SH-SY5Y (cell line): ENCODE measurements around the gene NRIP3.

ENCODE experiments used
- GATA2 ChIP-seq: IDR thresholded peaks from 2 replicates; pipeline ENCODE4 v1.6.1; 2011; ENCODE audit warnings: mild to moderate bottlenecking, low read depth, low read length
- GATA3 ChIP-seq: IDR thresholded peaks from 2 replicates; pipeline ENCODE4 v1.6.1; 2011; ENCODE audit warnings: low read depth, mild to moderate bottlenecking, low read length, moderate library complexity

Gene NRIP3

GRCh38 chr11:9028581-9028980, 24.8 kb upstream of the NRIP3 start:
- no peak for TF ChIP-seq GATA2
- no peak for TF ChIP-seq GATA3

DNA sequence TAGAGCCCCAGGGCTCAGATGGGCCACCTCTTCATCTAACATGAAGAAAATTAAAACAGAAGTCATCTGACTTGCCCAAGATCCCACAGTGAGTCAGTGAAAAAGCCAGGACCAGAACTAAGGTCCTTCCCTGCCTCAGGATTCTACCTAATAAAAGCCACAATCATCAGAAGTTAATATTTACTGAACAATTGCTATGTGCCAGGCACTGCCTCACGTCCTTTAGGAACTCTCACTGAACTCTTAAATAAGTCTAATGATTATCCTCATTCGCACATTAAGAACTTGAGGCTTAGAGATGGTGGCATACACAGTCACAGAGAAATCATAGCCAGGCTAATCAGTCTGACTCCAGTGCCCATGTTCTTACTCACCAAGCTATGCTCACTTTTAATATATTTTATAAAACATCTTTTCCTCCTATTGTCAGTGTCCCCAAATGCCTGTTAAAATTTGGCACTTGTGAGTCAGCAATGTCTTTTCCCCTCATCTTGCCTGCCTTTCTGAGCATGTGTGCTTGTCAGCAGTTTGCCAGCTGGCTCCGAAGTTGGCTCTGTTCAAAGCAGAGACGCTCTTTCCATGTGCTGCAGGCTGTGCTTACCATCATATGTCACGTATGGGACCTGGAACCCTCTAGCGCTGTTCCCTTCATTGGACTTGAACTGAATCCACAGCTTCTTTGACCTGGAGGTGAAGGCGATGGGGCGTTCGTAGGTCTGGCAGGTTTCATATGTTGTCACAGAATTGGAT, 21.5 kb upstream of the NRIP3 start:
- no peak for TF ChIP-seq GATA2
- no peak for TF ChIP-seq GATA3

GRCh38 chr11:9022961-9023680, 19.3 kb upstream of the NRIP3 start:
- no peak for TF ChIP-seq GATA2
- TF ChIP-seq GATA3: no peak

DNA sequence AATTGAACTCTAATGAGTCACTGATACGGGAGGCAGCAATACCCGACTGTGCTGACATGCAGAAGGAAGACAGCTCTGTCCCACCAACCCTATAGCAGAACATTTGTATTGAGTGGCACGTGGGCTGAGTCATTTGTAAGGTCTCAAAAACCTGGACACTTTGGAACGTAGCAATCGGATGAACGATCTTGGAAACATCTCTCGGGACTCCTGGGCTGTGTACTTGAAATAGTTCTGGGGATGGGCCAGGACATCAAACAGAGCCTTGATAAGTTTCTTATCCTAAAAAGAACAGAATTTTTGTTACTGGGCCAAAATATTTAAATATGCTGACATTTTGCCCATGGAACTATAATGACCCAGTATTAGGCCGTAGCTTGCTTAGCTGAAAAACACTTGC, 17.1 kb upstream of the NRIP3 start:
- TF ChIP-seq GATA2 (no peak), GATA3 (no peak)

- TF ChIP-seq GATA2 (no peak), GATA3 (no peak)
Observed at GRCh38 chr11:9019861-9020260, 16.1 kb upstream of the NRIP3 start.

GRCh38 chr11:9017773-9018172, 14.0 kb upstream of the NRIP3 start:
- TF ChIP-seq GATA2: no peak
- no peak for TF ChIP-seq GATA3

- no peak for TF ChIP-seq GATA2
- TF ChIP-seq GATA3: no peak
Observed at GRCh38 chr11:9016916-9017642, 13.3 kb upstream of the NRIP3 start.

- TF ChIP-seq GATA2 (peak; percentile 19; the same call in 1 of the 2 replicates), GATA3 (no peak)
Observed at GRCh38 chr11:9015677-9016076, 11.9 kb upstream of the NRIP3 start.

- no peak for TF ChIP-seq GATA2
- TF ChIP-seq GATA3: no peak
Observed at GRCh38 chr11:9014826-9015225, 11.0 kb upstream of the NRIP3 start.

DNA sequence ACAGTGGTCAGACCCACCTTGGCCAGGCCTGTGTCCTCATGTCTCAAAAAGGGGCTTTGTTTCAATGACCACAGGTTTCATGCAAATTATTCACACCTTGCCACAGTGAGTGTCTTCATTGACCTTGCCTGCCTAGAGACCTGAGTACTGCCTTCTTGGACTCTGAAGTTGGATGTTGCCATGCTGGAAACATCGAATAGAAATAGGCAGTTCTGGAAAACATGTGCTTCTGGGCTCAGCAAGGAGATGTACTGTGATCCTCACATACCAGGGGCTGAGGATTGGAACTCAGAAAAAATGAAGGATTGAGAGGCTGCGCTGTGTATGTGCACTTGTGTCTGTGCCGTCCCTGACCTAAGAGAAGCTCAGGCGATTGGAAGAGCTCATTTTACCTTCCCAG, 9.6 kb upstream of the NRIP3 start:
- TF ChIP-seq GATA3: no peak

DNA sequence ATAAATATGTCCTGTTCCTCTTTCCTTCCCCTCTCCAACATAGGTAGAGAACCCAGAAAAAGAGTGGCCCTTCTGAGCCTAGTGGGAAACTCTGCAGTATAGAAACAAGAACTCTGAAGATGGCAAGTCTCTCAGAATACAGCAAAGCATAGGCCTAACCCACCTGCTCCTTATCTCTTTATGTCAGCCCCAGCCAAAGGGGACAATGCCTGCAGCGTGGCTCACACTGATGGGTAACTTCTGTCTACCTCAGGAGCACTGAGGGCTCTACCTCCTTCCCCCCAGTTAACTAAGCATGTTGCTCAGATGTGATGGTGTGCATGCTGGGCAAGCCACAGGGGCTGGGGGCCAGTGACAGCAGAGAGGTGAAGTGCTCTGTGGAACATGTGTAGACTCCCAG, 4.9 kb upstream of the NRIP3 start:
- TF ChIP-seq GATA3 (no peak), GATA2 (no peak)

GRCh38 chr11:9008011-9008550, 4.3 kb upstream of the NRIP3 start:
- TF ChIP-seq GATA3 (no peak), GATA2 (no peak)

- TF ChIP-seq GATA3 (no peak), GATA2 (no peak)
Observed at GRCh38 chr11:9005087-9005486, 1.3 kb upstream of the NRIP3 start.

- TF ChIP-seq GATA2 (no peak), GATA3 (no peak)
Observed at GRCh38 chr11:9004183-9004926, 554 bp upstream of the NRIP3 start.
